Measurements from ENCODE around the gene UNC93A.
"Not testable (repeated sequence)": the region's sequence is repeated elsewhere in the genome, so short reads cannot be mapped to it uniquely, and the experiment has no call there.

DNA sequence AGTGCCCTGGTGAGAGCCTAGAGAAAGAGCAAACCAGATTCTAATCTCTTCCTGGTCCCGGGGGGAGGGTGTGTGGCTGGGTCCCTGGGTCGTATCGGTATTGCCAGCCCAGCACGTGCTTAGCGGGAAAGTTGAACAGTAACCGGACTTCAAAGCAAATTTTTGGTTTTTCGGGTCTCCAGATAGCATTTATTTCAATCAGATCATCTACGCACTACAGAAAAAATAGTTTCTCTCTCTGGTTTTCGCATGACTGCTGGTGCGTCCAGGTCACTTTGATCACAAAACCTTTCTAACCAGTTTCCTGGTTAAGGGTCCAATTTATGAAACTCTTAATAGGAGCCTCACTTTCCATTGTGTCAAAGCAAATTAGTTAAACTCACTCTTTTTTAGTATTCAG is 27.7 kb downstream of the UNC93A start:
- TF ChIP-seq, protein P1, sequence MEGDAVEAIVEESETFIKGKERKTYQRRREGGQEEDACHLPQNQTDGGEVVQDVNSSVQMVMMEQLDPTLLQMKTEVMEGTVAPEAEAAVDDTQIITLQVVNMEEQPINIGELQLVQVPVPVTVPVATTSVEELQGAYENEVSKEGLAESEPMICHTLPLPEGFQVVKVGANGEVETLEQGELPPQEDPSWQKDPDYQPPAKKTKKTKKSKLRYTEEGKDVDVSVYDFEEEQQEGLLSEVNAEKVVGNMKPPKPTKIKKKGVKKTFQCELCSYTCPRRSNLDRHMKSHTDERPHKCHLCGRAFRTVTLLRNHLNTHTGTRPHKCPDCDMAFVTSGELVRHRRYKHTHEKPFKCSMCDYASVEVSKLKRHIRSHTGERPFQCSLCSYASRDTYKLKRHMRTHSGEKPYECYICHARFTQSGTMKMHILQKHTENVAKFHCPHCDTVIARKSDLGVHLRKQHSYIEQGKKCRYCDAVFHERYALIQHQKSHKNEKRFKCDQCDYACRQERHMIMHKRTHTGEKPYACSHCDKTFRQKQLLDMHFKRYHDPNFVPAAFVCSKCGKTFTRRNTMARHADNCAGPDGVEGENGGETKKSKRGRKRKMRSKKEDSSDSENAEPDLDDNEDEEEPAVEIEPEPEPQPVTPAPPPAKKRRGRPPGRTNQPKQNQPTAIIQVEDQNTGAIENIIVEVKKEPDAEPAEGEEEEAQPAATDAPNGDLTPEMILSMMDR (IDR thresholded peaks at IDR 0.05; ENCODE audit: low read depth, low read length), result not testable (repeated sequence)
- not testable (repeated sequence) for TF ChIP-seq POLR2A (IDR thresholded peaks at IDR 0.05; ENCODE audit: extremely low read depth, insufficient read length); MYC (IDR thresholded peaks at IDR 0.05; ENCODE audit: low read depth, low read length)
- TF ChIP-seq, protein P2, sequence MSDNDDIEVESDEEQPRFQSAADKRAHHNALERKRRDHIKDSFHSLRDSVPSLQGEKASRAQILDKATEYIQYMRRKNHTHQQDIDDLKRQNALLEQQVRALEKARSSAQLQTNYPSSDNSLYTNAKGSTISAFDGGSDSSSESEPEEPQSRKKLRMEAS (IDR thresholded peaks at IDR 0.05; ENCODE audit: low read depth, low read length), result not testable (repeated sequence)

All from NB4 (cell line).